A549 (cell line): ENCODE results near the gene GTPBP8.
"Not testable (repeated sequence)": the region's sequence is repeated elsewhere in the genome, so short reads cannot be mapped to it uniquely, and the experiment has no call there.

ENCODE experiments used
- CEBPB ChIP-seq, 2 experiments: fragments of >200 bp in 1 of 2; sonication (Bioruptor Twin) in 1 of 2; formaldehyde crosslinking in 1 of 2; IDR thresholded peaks; 2 replicates each; pipeline ENCODE4 v1.6.1; 2012 to 2016
- CTCF ChIP-seq: fragments of >200 bp; sonication (Bioruptor Twin); formaldehyde crosslinking; IDR thresholded peaks from 3 replicates; pipeline ENCODE4 v1.5.1; 2016
- JUN ChIP-seq, 2 experiments: fragments of >200 bp; sonication (Bioruptor Twin); formaldehyde crosslinking; IDR thresholded peaks; 2 replicates in 1 of 2; 3 replicates in 1 of 2; pipeline ENCODE4 v1.6.1; 2016 to 2017
- MAX ChIP-seq: IDR thresholded peaks from 2 replicates; pipeline ENCODE4 v1.6.1; 2012
- MYC ChIP-seq: IDR thresholded peaks from 2 replicates; pipeline ENCODE4 v1.6.1; 2012; ENCODE audit warnings: mild to moderate bottlenecking, inconsistent platforms, low read length, improper control_type of control experiment, borderline replicate concordance
- RAD21 ChIP-seq, 2 experiments: fragments of >200 bp in 1 of 2; sonication (Bioruptor Twin) in 1 of 2; formaldehyde crosslinking in 1 of 2; IDR thresholded peaks in 1 of 2; conservative IDR thresholded peaks in 1 of 2; 2 replicates in 1 of 2; 3 replicates in 1 of 2; pipeline ENCODE4 v1.6.1; 2012 to 2018; ENCODE audit warnings: inconsistent platforms in 1 of 2

GRCh38 chr3:113046186-113046965 lies 55.6 kb downstream of the GTPBP8 start:
- not testable (repeated sequence) for TF ChIP-seq CEBPB (IDR thresholded peaks at IDR 0.05); CTCF; RAD21 (conservative IDR thresholded peaks at IDR 0.05 in 1 of 2, IDR thresholded peaks at IDR 0.05 in 1 of 2); MAX; MYC; JUN (IDR thresholded peaks at IDR 0.05)
